GM20431 (cell line): ENCODE data around the gene NTRK1.

Experiments
- in situ Hi-C: fragments of 300-500 bp; cut with MseI, MboI; formaldehyde crosslinking; loops from one replicate; pipeline ENCODE4 v1.15.0; 2020; ENCODE audit warnings: low sequenced_read_pairs; ENCODE audit not compliant: unreplicated experiment

NTRK1 gene

DNA sequence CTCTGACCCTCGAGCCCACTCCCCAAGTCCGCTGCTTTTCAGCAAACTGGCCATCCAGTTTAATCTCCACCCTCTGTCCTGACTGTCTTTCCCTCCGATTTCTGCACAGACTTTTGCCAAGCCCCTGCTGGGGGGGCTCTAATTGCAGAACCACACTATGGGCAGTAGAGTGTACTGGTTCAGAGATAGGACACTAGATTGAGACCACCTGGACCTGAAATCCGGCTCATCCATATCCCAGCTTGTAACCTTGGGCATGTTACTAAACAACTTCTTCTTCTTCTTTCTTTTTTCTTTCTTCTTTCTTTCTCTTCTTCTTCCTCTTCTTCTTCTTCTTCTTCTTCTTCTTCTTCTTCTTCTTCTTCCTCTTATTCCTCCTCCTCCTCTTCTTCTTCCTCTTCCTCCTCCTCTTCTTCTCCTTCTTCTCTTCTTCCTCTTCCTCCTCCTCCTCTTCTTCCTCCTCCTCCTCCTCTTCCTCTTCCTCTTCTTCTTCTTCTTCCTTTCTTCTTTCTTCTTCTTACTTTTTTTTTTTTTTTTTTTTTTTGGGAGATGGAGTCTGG lies 67.5 kb downstream of the NTRK1 start:
- in situ Hi-C loops = no loop called here

- in situ Hi-C loops = no loop called here
These were observed 69.1 kb downstream of the NTRK1 start for GRCh38 chr1:156929596-156930238.

- in situ Hi-C loops = no loop called here
These were observed 69.8 kb downstream of the NTRK1 start for GRCh38 chr1:156930483-156930882.
